GM18517 (cell line): Measurements from ENCODE around the gene FCRLA.
"Not testable (repeated sequence)": the region's sequence is repeated elsewhere in the genome, so short reads cannot be mapped to it uniquely, and the experiment has no call there.

Experiments
- ATAC-seq: cut with Tn5 transposase; IDR thresholded peaks from one replicate; pipeline ENCODE4 v1.9.1; 2021; ENCODE audit warnings: mild to moderate bottlenecking, moderate library complexity; ENCODE audit not compliant: unreplicated experiment

FCRLA gene

GRCh38 chr1:161702250-161702649 is 4.8 kb upstream of the FCRLA start:
- ATAC-seq: no peak

GRCh38 chr1:161705537-161705936 is 1.5 kb upstream of the FCRLA start:
- ATAC-seq: peak; percentile 37

- ATAC-seq: no peak
Observed at GRCh38 chr1:161706113-161706481, 932 bp upstream of the FCRLA start.

- peak; percentile 2 for ATAC-seq
Observed at GRCh38 chr1:161707503-161707902, 474 bp downstream of the FCRLA start.

GRCh38 chr1:161709373-161709772 is 2.3 kb downstream of the FCRLA start:
- no peak for ATAC-seq

- ATAC-seq: no peak
Observed at GRCh38 chr1:161710560-161710959, 3.5 kb downstream of the FCRLA start.

GRCh38 chr1:161718559-161719324 is 11.7 kb downstream of the FCRLA start:
- ATAC-seq: peak; percentile 58

- peak; percentile 32 for ATAC-seq
Observed at GRCh38 chr1:161719325-161719611, 12.2 kb downstream of the FCRLA start.

- ATAC-seq: no peak
Observed at GRCh38 chr1:161720422-161720821, 13.4 kb downstream of the FCRLA start.

- no peak for ATAC-seq
Observed at GRCh38 chr1:161720956-161721737, 14.1 kb downstream of the FCRLA start, which contains the start of gene FCRLB. FCRLB (plus strand) TSS chr1:161721544; CDS start chr1:161722673, 1,129 bp downstream.

GRCh38 chr1:161721738-161722343 is 14.8 kb downstream of the FCRLA start:
- ATAC-seq: no peak

GRCh38 chr1:161722406-161722805 is 15.4 kb downstream of the FCRLA start:
- ATAC-seq: no peak

GRCh38 chr1:161723459-161724141 is 16.6 kb downstream of the FCRLA start:
- ATAC-seq: no peak

- not testable (repeated sequence) for ATAC-seq
Observed at GRCh38 chr1:161725258-161725907, 18.4 kb downstream of the FCRLA start.

- ATAC-seq: no peak
Observed at GRCh38 chr1:161725908-161726472, 19.0 kb downstream of the FCRLA start.

GRCh38 chr1:161726473-161727255 is 19.6 kb downstream of the FCRLA start:
- ATAC-seq: peak; percentile 46

- peak; percentile 22 for ATAC-seq
Observed at GRCh38 chr1:161727256-161727924, 20.4 kb downstream of the FCRLA start.

GRCh38 chr1:161728376-161729226 is 21.6 kb downstream of the FCRLA start:
- no peak for ATAC-seq
